GM18507 (cell line): ENCODE results near the gene ADAMTS12.
A peak's percentile ranks its signal among the peaks of the same experiment; 100 is the strongest.

Experiments used
- DNase-seq: peaks from one replicate; pipeline ENCODE4 v3.0.0; 2011; ENCODE audit warnings: low read depth; ENCODE audit not compliant: insufficient read length; ENCODE audit errors: extremely low spot score
- FAIRE-seq: peaks from 2 replicates; lab custom pipeline; 2011; peaks lifted over from hg19 to GRCh38; lab: Jason Lieb, UNC

The ADAMTS12 gene

DNA sequence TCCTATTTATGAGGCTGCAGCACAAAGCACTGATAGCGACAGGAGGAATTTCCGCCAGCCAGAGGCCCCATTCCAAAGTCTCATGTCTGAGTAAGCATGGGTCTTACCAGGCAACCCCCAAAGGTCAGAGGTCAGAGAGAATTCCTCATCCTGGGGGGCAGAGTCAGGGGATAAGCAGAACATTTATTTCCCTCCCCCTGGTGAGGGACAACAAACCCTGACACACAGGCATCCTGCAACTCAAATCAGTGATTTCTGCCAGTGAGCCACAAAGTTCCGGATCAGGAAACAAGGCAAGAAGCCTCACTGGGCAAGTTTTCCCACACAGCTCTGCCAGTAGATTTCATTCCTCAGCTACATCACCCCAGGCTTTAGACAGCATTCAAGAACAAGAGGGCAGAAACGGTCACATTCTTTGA is 37.0 kb downstream of the ADAMTS12 start:
- no peak for DNase-seq
- no peak for FAIRE-seq

DNA sequence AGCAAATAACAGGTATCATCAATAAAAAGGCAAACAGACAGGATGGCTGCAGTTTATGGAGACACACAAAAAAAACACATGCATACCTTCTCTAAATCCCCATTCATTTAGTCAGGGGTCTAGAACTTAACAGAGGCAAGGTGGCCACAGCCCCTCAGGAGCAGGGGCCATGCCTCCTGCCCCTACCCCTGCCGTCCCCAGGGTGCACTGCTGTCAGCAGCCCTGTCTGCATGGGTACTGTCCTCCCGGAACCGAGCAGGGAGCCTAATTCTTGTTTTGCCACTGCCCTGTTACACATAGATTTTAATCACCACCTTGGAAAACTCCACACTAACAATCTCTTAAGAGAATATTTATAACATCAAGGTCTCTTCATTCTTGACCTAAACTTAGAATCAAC is 39.0 kb downstream of the ADAMTS12 start:
- no peak for FAIRE-seq
- no peak for DNase-seq

DNA sequence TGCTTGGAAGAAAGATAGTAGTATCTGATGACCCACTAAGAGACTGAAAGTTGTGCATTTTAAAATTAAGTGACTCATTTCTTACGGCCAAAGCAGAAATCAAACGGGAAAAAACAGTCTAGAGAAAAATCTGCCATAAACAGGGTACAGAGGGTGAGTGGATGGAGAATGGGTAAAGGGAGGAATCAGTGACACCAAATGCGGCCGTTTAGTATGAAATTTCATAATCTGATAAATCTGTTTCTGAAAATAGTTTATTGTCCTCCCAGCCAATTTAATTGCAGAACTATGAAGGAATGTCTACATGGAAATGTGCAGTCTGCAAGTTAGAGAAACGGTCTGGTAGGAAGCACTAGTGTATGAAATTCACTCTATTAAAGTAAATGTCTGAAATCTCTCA is 39.5 kb downstream of the ADAMTS12 start:
- DNase-seq (no peak), FAIRE-seq (no peak)

DNA sequence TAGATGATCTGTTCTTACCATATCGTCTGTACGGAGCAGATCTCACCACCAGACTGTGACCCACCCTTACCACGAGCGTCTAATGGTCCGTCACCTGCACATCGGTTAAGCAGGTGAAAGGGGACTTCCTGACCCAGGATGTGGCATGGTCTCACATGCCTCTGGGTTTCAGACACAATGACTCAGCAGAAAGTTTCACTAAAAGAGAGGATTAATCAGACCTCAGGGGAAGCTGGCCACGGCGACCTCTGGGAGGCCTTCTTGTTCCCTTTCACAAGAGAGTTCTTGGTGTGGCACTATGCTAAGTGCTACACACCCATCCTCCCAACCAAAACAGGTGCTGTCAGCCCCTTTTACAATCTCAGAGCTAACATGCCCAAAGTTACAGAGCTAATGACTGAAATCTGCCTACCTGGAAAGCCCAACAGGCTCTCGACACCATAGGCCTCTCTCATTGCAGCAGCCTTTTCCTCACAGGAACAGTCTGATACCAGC is 41.6 kb downstream of the ADAMTS12 start:
- FAIRE-seq (peak; percentile 100), DNase-seq (peak; percentile 54)

DNA sequence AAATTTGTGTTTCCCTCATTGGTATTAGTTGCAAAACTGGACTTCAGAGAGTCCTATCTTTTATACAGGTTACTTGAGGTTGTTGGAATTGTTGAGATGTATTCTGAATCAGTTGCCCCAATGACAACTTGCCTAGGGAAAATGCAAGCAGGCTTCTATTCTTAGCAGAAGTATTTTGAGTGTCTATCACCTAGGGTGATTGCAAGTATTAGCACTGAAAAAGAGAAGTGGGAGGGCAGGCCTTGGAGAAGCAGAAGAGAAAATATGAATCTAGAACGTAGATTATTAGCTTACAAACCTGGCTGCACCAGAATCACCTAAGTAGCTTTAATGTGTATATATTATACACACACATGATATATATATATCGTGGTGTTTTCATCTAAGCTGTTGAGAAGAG is 43.2 kb downstream of the ADAMTS12 start:
- FAIRE-seq = peak; percentile 91
- DNase-seq = no peak

DNA sequence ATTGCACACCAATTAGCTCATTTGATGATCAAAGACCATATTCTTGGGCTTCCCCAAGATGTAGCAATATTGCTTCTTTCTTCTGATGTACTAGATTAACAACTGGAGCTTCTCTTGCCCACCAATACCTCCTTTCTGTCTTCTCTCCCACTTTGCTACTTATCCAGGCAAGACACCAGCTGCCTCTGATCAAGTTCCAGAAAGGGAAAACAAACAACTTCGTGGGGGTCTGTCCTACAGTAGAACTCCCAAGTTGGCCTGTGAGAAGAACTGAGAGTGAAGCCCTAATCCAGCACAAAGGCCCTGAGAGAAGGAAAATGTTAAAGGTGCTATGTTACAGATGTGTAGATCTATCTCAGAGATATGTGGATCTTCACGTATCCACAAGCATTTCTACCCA is 44.9 kb downstream of the ADAMTS12 start:
- no peak for FAIRE-seq

DNA sequence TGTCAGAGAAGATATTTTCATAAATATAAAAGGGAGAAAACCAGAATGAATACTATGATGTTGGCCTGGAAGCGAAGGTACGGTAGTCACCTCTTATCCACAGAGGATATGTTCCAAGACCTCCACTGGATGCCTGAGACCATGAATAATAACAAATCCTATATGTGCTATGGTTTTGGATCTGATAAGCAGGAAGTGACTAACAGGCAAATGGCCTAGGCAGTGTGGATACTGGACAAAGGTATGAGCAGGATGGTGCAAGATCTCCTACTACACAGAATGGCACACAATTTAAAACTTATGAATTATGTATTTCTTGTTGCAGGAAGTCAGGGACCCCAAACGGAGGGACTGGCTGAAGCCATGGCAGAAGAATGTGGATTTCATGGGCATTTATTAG is 48.2 kb downstream of the ADAMTS12 start:
- DNase-seq = no peak
- FAIRE-seq = no peak

More for the DNA sequence above, 44.9 kb downstream of the ADAMTS12 start:
- DNase-seq = no peak

DNA sequence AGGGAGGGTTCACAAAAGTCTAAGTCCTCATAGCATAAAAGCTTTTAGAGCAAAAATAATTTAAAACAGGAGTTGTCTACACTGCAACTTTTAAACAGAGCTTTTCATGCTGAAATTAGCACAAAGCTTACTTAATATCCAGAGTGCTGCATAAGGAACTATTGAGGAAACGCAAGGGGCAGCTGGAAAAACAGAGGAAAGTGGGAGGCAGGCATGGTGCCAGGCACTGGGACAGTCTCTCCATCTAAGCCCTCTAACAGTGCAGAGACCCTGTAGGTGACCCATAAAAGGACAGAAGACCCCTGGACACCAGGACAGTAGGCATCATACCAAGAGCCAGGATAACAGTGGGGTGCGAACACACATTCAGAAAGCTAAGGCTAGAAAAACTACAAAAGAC is 49.3 kb downstream of the ADAMTS12 start:
- DNase-seq (no peak), FAIRE-seq (no peak)

DNA sequence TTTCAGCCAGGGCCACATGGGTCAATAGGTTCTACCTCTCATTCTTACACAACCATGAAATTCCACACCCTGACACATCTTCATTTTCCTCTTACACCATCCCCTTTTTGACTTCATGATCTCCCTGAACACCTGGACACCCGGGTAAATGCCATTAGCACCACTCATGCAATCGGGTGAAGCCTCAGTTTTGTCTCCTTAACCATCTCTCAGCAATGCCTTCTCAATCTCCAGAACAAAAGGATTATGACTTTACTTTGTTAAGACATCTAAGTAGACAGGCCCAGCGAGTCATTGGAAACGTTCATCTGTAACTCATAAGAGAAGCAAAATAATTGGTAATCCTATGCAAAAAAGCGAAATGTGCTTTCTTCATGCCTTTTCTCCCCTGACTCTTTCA is 49.9 kb downstream of the ADAMTS12 start:
- DNase-seq = no peak
- FAIRE-seq = no peak

DNA sequence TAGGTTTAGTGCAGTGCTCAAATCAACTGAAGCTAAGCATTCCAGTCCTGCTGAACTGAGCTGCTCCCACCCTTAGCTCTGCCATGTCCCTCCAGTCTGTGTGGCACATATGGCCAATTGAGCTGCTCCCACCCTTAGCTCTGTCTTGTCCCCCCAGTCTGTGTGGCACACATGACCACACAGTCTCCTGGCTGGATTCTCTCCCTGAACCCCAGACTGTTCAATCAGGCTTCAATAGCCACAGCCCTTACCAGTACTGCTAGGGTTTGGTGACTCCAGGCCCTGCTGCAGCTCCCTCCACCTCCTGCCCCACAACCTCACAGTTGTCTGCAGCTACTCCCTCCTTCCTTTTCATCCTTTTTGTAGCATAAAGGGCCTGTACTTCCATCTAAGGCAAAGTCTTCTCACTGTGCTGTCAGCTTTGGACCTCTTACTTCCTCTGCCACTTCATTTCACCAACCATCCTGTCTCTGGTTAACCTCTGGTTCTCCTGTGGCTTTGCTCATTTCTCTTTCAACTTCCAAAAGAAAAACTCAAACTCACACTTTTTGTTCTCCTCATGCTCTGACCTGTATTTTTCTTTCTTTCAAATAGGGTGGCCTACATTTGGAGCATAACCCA is 50.8 kb downstream of the ADAMTS12 start:
- FAIRE-seq (peak; percentile 87), DNase-seq (no peak)

DNA sequence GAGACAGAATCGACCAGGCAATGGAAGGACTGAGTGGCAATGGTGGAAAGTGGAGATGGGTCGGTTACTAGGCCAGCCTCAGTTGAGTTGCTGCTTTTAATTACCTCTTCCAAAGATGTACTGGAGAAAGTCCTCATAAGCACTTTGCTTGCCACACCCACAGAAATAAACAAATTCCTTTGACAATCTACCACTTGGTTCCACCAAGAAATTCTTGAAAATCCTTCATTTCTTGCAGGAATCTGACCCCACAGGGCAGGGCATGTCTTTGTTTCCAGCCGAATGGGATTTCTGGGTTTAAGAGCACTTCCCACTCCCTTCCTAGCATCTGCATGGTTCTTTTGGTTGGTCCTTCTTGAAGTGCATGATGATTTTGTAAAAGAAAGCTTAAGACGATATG is 54.5 kb downstream of the ADAMTS12 start:
- FAIRE-seq = no peak
- no peak for DNase-seq

DNA sequence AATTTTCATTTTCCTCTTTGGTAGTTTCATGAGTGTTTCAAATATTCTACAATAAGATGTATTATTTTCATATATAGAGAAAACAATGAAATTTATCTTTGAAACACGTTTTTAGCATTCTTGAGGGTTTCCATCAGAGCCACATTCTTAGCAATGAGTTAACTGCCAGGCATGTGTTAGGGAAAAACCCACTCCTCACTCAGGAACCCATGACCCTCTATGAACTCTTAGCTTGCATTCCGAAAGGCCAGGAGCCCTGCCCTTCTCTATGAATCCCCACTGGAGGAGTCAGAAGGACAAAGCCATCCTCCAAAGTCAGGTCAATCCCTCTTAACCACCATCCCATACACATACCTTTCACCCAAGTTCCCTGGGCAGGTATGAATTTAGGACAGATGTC is 57.5 kb downstream of the ADAMTS12 start:
- FAIRE-seq = no peak

DNA sequence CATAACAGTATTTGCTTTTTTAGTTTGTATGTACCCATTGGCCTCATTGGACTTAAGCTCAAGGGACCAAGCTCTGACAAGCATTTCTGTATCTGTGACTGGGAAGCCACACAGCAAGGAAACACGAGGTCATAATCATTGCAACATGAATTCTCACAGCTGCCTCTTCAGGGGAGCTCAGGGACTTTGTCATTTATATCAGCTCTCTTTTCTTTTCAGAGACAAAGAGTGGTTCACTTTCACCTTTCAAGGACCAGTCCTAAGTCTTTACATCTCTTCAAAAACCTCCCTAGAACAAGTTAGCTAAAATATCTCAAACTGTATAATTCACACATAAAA is 58.6 kb downstream of the ADAMTS12 start:
- no peak for DNase-seq
- FAIRE-seq = peak; percentile 24

More for the DNA sequence above, 57.5 kb downstream of the ADAMTS12 start:
- DNase-seq = no peak

DNA sequence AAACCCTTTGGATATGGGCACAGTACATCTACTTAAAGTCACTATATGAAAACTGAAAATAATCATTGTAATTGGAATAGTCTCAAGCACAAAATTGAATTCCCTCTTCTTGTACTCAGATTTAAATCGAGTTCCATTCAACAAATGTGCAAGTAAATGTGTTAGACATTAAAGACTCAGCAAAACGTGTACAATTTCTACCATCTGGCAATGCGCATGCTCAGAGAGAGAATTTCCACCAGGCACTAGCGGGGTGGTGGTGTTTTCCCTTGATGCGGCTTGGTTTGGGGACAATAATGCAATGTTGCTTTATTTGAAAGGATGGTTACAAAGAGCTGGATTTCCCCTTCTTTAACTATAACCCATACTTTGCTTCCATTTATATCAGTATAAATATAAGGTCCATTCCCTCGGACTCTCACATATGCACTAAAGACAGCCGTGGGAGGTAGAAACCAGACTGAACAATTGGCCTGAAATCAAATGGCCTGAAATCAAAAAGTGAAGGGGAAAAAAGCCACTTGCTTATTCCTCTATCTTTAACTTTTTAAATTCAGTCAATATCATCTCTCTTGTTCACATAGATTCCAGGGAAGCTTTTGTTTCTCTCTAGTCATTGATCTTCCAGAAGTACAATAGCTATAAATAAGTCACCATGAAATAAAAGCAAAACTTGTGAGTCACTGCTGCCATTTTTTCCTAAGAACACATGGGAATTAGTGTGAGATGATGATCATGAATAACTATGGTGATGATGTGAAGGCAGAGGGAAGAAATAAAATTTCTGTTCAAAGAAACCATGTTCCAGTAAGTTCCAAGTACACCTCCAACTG is 59.2 kb downstream of the ADAMTS12 start:
- FAIRE-seq (no peak), DNase-seq (no peak)

DNA sequence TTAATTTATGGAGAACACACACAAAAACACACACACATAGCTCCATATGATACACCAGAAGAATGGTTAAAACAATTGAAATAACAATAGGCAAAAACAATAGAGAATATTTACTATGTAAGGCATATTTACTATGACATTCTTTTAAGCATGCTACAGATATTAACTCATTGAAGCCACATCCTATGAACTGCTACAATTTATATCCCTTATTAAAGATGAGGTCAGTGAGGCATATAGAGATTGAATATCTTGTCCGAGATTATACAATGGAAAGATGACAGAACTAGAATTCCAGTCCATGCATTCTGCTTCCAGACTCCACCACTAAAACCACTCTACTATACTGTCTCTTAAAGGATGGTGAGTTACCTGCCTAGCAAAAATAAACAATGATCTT is 60.7 kb downstream of the ADAMTS12 start:
- no peak for FAIRE-seq
- DNase-seq = no peak

DNA sequence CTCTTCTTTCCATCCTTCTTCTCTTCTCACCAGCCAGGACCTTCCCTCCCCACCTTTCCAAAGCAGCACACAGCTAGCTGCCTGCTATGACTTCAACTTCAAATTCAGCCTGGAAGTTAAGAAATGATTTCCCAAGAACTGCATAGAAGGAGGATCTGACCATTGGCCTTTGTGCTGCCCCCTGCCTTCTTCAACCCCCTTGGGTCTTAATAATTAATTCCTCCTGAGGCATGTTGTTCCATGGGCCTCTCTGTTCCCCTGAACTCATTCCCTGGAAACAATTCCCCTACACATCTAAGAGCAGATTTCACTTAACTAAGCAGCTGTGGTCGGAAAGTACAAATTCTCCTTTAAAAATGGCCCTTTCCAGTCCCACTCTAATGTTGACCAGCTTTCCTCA is 62.4 kb downstream of the ADAMTS12 start:
- DNase-seq (no peak), FAIRE-seq (no peak)

DNA sequence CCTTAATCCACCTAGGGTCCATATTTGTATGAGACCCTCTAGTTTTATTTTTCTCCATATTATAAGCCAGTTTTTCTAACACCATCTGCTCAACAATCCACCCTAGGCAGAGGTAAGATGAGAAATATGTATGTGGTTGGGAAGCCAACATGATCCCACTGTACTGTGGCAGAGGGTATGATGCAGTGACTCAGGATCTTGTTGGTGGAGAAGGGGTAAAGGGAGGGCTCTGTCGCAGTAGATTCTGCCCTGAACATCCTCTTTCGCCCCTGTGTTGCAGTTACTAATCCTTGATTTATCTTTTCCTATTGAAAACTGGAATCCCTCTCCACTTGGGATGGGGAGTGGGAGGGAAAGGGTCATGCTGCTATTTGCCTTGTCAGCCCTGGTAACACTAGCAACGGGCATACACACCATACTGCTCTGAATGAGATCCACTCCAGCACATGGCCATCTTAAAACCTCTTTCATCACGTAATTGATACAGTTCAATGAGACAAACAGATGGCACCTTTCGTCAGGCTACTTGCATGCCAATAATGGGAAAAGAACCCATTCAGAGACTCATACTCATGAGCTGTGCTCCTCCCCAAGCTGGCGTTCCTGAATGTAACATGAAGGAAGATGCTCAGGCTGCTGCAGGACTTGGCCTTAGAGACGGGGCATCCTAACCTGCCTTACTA is 63.0 kb downstream of the ADAMTS12 start:
- FAIRE-seq (no peak), DNase-seq (no peak)

DNA sequence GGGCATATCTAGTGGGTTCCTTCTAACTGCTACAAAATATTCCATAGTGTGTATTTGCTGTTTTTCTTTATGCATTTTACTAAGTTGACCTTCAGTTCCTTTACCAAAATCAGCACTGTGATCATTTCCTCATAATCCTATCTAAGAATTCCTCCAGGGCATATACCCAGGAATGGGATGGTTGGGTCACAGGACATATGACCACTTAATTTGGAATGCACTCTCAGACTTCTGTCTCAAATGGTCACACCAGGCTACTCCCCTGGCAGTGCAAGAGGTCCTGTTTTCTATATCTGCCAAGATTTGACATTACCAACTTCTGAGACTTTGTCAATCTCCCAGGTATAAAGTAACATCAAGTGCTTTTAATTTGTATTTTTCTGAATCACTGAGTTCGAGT is 63.9 kb downstream of the ADAMTS12 start:
- DNase-seq (no peak), FAIRE-seq (no peak)

DNA sequence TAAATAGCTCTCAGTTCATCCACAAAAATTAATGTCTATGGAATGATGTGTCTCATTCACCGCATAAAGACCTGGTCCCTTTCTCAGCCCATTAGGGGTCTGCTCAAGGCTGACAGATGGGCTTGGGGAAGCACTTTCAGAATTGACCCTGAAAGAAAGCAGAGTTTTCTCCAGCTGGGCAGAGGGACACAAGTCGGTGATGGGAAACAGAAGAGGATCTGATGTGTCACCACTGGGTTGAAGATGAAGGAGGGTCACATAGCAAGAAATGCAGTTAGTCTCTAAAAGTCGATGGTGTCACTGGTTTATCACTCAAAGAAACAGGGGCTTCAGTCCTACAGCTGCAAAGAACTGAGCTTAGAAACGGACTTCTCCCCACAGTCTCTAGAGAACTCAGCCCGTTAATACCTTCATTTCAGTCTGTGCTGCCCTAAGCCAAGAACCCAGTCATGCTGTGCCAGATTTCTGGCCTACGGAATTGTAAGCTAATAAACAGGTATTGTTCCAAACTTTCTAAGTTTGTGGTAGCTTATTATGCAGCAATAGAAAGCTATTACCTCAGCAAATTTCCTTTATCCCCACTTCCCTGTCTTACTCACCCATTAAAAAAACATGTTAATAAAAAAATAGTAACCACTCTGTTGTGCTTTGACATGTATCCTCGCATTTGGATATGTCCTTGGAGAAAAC is 64.6 kb downstream of the ADAMTS12 start:
- FAIRE-seq (no peak), DNase-seq (no peak)
